Osteoblast (primary cell): ENCODE data around the gene CYB5RL. TPM values are rescaled to one million over a fixed set of nuclear protein-coding genes. Genes with fewer than 3 reads are reported as not detected.

Experiments used
- DNase-seq: peaks from one replicate; pipeline ENCODE4 v3.0.0; 2011; ENCODE audit warnings: low spot score, mixed read lengths; ENCODE audit not compliant: insufficient read length; ENCODE audit errors: missing footprints
- H2AFZ ChIP-seq: 2 replicates; pipeline ENCODE4 v1.6.0; 2011; ENCODE audit warnings: mild to moderate bottlenecking, low read length
- H3K27ac ChIP-seq: 2 replicates; pipeline ENCODE4 v1.5.1; 2011; ENCODE audit warnings: mild to moderate bottlenecking, low read depth, low read length, moderate library complexity
- H3K27me3 ChIP-seq: 2 replicates; pipeline ENCODE4 v1.6.0; 2012; ENCODE audit warnings: mild to moderate bottlenecking, control low read depth, inconsistent platforms, low read length, moderate library complexity; ENCODE audit not compliant: insufficient read depth
- H3K36me3 ChIP-seq: 2 replicates; pipeline ENCODE4 v1.5.1; 2011; ENCODE audit warnings: mild to moderate bottlenecking, low read length, control low read depth, moderate library complexity; ENCODE audit not compliant: insufficient read depth
- H3K4me1 ChIP-seq: 2 replicates; pipeline ENCODE4 v1.5.1; 2011; ENCODE audit warnings: mild to moderate bottlenecking, low read length, control low read depth, moderate library complexity; ENCODE audit not compliant: insufficient read depth
- H3K4me2 ChIP-seq: 2 replicates; pipeline ENCODE4 v1.6.0; 2011; ENCODE audit warnings: mild to moderate bottlenecking, low read length; ENCODE audit not compliant: insufficient read depth
- H3K4me3 ChIP-seq: fragments of 200-600 bp; sonication (generic); 3 replicates; pipeline ENCODE4 v1.5.1; 2012; ENCODE audit warnings: mild to moderate bottlenecking, low read length, inconsistent platforms; ENCODE audit not compliant: insufficient read depth
- H3K79me2 ChIP-seq: 2 replicates; pipeline ENCODE4 v1.6.0; 2012; ENCODE audit warnings: mild to moderate bottlenecking, low read length, control low read depth, inconsistent platforms; ENCODE audit not compliant: insufficient read depth
- H3K9me3 ChIP-seq: 2 replicates; pipeline ENCODE4 v1.5.1; 2011; ENCODE audit warnings: low read depth, low read length, control low read depth
- H4K20me1 ChIP-seq: 2 replicates; pipeline ENCODE4 v1.6.0; 2012; ENCODE audit warnings: mild to moderate bottlenecking, low read length, control low read depth; ENCODE audit not compliant: insufficient read depth
- total RNA-seq: library from RNA; depleted of rRNA; stranded (reverse); fragments of >200 nt; gene quantifications from 2 replicates; pipeline ENCODE4 v1.2.3, GENCODE V29; 2012
- TF ChIP-seq, protein P1 (sequence below): IDR thresholded peaks from 2 replicates; pipeline ENCODE4 v1.5.1; 2011; ENCODE audit warnings: mild to moderate bottlenecking, low read depth, low read length, moderate library complexity; ENCODE audit errors: extremely low read depth

The CYB5RL gene
- total RNA-seq, 1 donor: 11.6 TPM

DNA sequence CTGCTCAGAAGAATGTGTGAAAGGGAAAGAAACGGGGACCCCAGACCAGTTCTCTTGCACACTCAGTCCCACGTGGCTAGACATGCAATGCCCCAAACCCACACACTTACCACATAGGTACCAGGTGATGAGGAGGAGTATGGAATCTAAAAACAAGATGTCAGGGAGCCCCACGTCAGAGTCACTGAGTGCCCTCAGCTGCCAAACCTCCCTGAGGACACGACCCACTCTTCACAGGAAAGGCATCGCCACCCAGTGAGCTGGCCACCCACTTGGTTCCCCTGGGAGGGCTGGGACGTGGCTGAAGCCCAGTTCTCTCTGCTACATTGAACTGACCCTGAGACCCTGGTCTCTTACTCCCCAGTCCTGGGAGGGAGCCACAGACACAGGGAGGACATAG is 41.5 kb upstream of the CYB5RL start:
- Histone ChIP-seq H3K4me3 (no peak overlapping the region), H3K4me2 (no peak overlapping the region), H2AFZ (no peak overlapping the region), H3K4me1 (peaks cover 3% of the 10 kb centered on the region), H4K20me1 (no peaks in the 10 kb centered on the region), H3K79me2 (no peaks in the 10 kb centered on the region), H3K36me3 (peaks cover 33% of the 10 kb centered on the region), H3K27ac (no peak overlapping the region), H3K27me3 (no peaks in the 10 kb centered on the region), H3K9me3 (no peaks in the 10 kb centered on the region)
- peak; percentile 35 for DNase-seq
- TF ChIP-seq, protein P1, sequence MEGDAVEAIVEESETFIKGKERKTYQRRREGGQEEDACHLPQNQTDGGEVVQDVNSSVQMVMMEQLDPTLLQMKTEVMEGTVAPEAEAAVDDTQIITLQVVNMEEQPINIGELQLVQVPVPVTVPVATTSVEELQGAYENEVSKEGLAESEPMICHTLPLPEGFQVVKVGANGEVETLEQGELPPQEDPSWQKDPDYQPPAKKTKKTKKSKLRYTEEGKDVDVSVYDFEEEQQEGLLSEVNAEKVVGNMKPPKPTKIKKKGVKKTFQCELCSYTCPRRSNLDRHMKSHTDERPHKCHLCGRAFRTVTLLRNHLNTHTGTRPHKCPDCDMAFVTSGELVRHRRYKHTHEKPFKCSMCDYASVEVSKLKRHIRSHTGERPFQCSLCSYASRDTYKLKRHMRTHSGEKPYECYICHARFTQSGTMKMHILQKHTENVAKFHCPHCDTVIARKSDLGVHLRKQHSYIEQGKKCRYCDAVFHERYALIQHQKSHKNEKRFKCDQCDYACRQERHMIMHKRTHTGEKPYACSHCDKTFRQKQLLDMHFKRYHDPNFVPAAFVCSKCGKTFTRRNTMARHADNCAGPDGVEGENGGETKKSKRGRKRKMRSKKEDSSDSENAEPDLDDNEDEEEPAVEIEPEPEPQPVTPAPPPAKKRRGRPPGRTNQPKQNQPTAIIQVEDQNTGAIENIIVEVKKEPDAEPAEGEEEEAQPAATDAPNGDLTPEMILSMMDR: no peak

DNA sequence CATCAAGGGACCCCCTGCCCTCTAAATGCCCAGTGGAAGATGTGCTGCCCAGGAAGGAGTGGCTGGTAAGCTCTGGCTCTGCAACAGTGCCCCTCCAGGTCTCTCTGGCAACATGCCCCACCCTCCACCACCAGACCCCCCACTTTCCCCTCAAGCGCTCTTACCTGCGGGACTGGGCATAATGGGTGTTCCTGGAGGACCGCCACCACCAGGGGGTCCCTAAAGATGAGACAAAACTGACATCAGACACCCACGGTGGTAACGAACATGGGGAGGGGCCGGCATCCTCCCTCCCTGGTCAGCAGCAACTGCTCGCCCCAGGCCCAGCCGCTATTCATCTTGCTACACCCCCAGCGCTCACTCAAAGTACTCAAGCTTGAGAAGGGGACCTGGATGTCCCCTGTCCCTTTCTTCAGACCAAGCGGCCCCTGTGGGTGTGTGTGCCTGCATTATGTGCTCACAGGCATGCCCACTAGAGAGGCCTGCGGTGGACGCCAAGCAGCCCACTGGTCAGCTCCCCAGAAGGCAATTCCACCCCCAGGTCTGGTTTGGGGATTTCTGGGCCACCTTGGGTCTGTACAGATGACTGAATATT is 41.0 kb upstream of the CYB5RL start:
- H4K20me1 ChIP-seq: no peaks in the 10 kb centered on the region
- H3K27me3 ChIP-seq: no peaks in the 10 kb centered on the region
- DNase-seq: peak; percentile 39
- no peaks in the 10 kb centered on the region for H3K79me2 ChIP-seq
- H2AFZ ChIP-seq: no peak overlapping the region
- no peaks in the 10 kb centered on the region for H3K9me3 ChIP-seq
- no peak overlapping the region for H3K4me3 ChIP-seq
- H3K4me2 ChIP-seq: no peak overlapping the region
- TF ChIP-seq, protein P1: no peak
- H3K4me1 ChIP-seq: peaks cover 3% of the 10 kb centered on the region
- H3K27ac ChIP-seq: no peak overlapping the region
- H3K36me3 ChIP-seq: peaks cover 36% of the 10 kb centered on the region

DNA sequence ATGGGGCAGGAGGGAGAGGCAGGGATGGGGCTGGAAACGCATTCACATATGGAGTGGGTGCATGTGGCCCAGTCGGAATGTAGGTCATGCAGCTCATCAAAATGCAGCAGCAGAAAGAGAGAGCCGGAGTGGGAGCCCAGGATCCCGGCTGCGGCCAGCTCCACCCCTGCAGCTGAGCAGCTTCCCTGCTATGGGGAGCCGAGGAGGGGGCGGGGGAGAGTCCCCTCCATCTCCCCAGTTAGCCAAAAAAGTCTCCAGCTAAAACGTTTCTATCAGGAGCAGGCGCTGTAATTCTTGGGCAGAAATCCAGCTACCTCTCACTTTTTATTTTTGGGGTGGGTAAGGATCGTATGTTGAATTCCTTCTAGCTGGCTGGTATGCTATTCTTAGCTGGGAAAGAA is 39.8 kb upstream of the CYB5RL start:
- Histone ChIP-seq H3K36me3 (peaks cover 36% of the 10 kb centered on the region), H3K4me1 (peaks cover 3% of the 10 kb centered on the region), H2AFZ (no peak overlapping the region), H3K4me2 (no peak overlapping the region), H3K79me2 (no peaks in the 10 kb centered on the region), H3K9me3 (no peaks in the 10 kb centered on the region), H3K4me3 (no peak overlapping the region), H3K27me3 (no peaks in the 10 kb centered on the region), H3K27ac (no peak overlapping the region), H4K20me1 (no peaks in the 10 kb centered on the region)
- DNase-seq: peak; percentile 13
- TF ChIP-seq, protein P1: no peak

DNA sequence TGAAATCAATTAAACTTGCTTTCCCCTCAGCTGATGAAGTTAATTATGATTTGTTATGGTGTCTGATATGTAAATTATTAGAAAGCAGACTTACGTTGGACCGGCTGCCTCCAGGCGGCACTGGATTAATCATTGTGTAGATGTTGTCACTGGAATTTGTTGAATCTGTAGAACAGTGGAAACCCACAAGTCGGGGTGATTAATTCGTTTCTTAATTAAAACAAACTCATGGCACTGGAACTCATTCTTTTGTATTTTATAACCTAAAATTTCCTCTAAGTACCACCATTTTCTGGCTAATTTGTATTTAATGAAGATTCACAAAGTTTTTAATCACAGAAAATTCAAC is 39.2 kb upstream of the CYB5RL start:
- Histone ChIP-seq H3K4me2 (no peak overlapping the region), H3K36me3 (peaks cover 36% of the 10 kb centered on the region), H3K4me1 (peaks cover 3% of the 10 kb centered on the region), H3K27ac (no peak overlapping the region), H3K27me3 (no peaks in the 10 kb centered on the region), H3K79me2 (no peaks in the 10 kb centered on the region), H4K20me1 (no peaks in the 10 kb centered on the region), H3K4me3 (no peak overlapping the region), H3K9me3 (no peaks in the 10 kb centered on the region), H2AFZ (no peak overlapping the region)
- DNase-seq: peak; percentile 27
- TF ChIP-seq, protein P1: no peak
